Gastrocnemius medialis (tissue), 4 donors: ENCODE results near the gene KCNC3. TPM values are rescaled to one million over a fixed set of nuclear protein-coding genes. Genes with fewer than 3 reads are reported as not detected.
A peak's percentile ranks its signal among the peaks of the same experiment; 100 is the strongest.
"Not testable (repeated sequence)": the region's sequence is repeated elsewhere in the genome, so short reads cannot be mapped to it uniquely, and the experiment has no call there.

Experiments
- ATAC-seq, 2 donors: fragments of 150-250 bp; one replicate each; pipeline ENCODE4 v1.9.1; 2016
- DNase-seq, 2 donors: peaks; one replicate each; pipeline ENCODE4 v3.0.0-alpha.2; 2019
- H3K27ac ChIP-seq, 4 donors: fragments of 200-600 bp; sonication (generic); 1 replicate in 1 of 4; 2 replicates in 3 of 4; pipeline ENCODE4 v1.5.1; 2016 to 2018; ENCODE audit warnings: mild to moderate bottlenecking in 2 of 4, moderate library complexity in 1 of 4
- H3K27me3 ChIP-seq, 3 donors: fragments of 200-600 bp; sonication (generic) in 2 of 3; 1 replicate in 1 of 3; 2 replicates in 2 of 3; pipeline versions ENCODE4 v1.5.1 to v1.6.0; 2016 to 2019; ENCODE audit warnings: mild to moderate bottlenecking in 1 of 3, moderate library complexity in 1 of 3
- H3K36me3 ChIP-seq, 2 donors: fragments of 200-600 bp; sonication (generic) in 1 of 2; one replicate each; pipeline ENCODE4 v1.5.1; 2017 to 2018
- H3K4me1 ChIP-seq, 2 donors: fragments of 200-600 bp; sonication (generic) in 1 of 2; one replicate each; pipeline ENCODE4 v1.5.1; 2016 to 2017; ENCODE audit warnings: mild to moderate bottlenecking in 2 of 2
- H3K4me3 ChIP-seq, 4 donors: fragments of 200-600 bp; sonication (generic) in 3 of 4; 1 replicate in 1 of 4; 2 replicates in 3 of 4; pipeline ENCODE4 v1.5.1; 2016 to 2019; ENCODE audit warnings: mild to moderate bottlenecking in 2 of 4
- H3K9me3 ChIP-seq, 3 donors: fragments of 200-600 bp; sonication (generic) in 2 of 3; 1 replicate in 1 of 3; 2 replicates in 2 of 3; pipeline ENCODE4 v1.5.1; 2016 to 2019
- CTCF ChIP-seq, 5 experiments: fragments of 450-650 bp in 3 of 5; fragments of 200-600 bp in 2 of 5; sonication (generic) in 2 of 5; IDR thresholded peaks in 4 of 5; conservative IDR thresholded peaks in 1 of 5; 1 replicate in 4 of 5; 2 replicates in 1 of 5; pipeline ENCODE4 v1.5.1; 2016 to 2019; ENCODE audit warnings: antibody characterized with exemption in 5 of 5, mild to moderate bottlenecking in 3 of 5, moderate library complexity in 3 of 5
- POLR2A ChIP-seq, 2 donors: fragments of 450-650 bp; IDR thresholded peaks; one replicate each; pipeline ENCODE4 v1.6.1; 2017; ENCODE audit warnings: antibody characterized with exemption in 2 of 2, mild to moderate bottlenecking in 2 of 2, moderate library complexity in 2 of 2
- in situ Hi-C, 4 donors: fragments of 200-750 bp; cut with MboI; loops; one replicate each; pipeline versions ENCODE4 v1.15.0 to v1.8.0; 2017; ENCODE audit warnings: low sequenced_read_pairs in 4 of 4
- intact Hi-C: fragments of 100-400 bp; cut with DNase I; formaldehyde crosslinking; loops from one replicate; pipeline ENCODE4 v1.15.1; 2023; ENCODE audit warnings: low total_unique reads
- total RNA-seq, 4 donors: library from RNA; depleted of rRNA; stranded (reverse); fragments of >200 nt; gene quantifications; one replicate each; pipeline versions ENCODE4 v1.1.0 to v1.2.3, GENCODE V29; 2016

KCNC3 gene
- total RNA-seq, 4 donors from 2014 or later: 0.25 to 1.4 (median 0.53) TPM

GRCh38 chr19:50330365-50331078 is 1.3 kb upstream of the KCNC3 start:
- Histone ChIP-seq H3K27me3 (peaks cover 18 to 29% (median 23%) of the 10 kb centered on the region in 3 donors), H3K4me1 (peaks cover 38 to 45% of the 10 kb centered on the region in 2 donors), H3K27ac (peak overlapping the region; percentile 79 to 94 (median 90)), H3K36me3 (no peaks in the 10 kb centered on the region), H3K4me3 (peak overlapping the region; percentile 50 to 61 (median 54)), H3K9me3 (no peaks in the 10 kb centered on the region)
- peak; percentile 16 to 24 for ATAC-seq
- DNase-seq: peak; percentile 67 to 78
- TF ChIP-seq POLR2A (IDR thresholded peaks at IDR 0.05) (no peak), CTCF (IDR thresholded peaks at IDR 0.05 in 4 of 5, conservative IDR thresholded peaks at IDR 0.05 in 1 of 5) (no peak)
- intact Hi-C loops: loop anchor here (5.0 kb wide), 1 partner anchor 52 kb away; the partner anchor contains the start of gene POLD1
- in situ Hi-C loops: no loop called here

GRCh38 chr19:50329926-50330294 is 733 bp upstream of the KCNC3 start:
- H3K4me1 ChIP-seq: peaks cover 38 to 45% of the 10 kb centered on the region in 2 donors

GRCh38 chr19:50328873-50329145 is 368 bp downstream of the KCNC3 start:
- intact Hi-C loops (loop anchor here (1.0 kb wide), 1 partner anchor 304 kb away; the partner anchor contains the start of gene VRK3), in situ Hi-C loops (no loop called here)
- Histone ChIP-seq H3K27ac (no peak overlapping the region), H3K4me1 (peaks cover 34 to 45% of the 10 kb centered on the region in 2 donors), H3K9me3 (no peaks in the 10 kb centered on the region), H3K36me3 (no peaks in the 10 kb centered on the region), H3K4me3 (peak overlapping the region in 1 of 4 donors; percentile 48), H3K27me3 (peaks cover 18 to 29% (median 23%) of the 10 kb centered on the region in 3 donors)
- no peak for DNase-seq
- TF ChIP-seq CTCF (IDR thresholded peaks at IDR 0.05 in 4 of 5, conservative IDR thresholded peaks at IDR 0.05 in 1 of 5) (peak in 2 of 5 experiments; percentile 18 to 33), POLR2A (IDR thresholded peaks at IDR 0.05) (no peak)
- ATAC-seq: no peak

More at GRCh38 chr19:50329926-50330294, 733 bp upstream of the KCNC3 start:
- ATAC-seq, DNase-seq, H3K9me3 ChIP-seq, H3K36me3 ChIP-seq, in situ Hi-C loops: not testable (repeated sequence)
- Histone ChIP-seq H3K27me3 (peaks cover 18 to 29% (median 23%) of the 10 kb centered on the region in 3 donors), H3K27ac (peak overlapping the region; percentile 79 to 94 (median 90)), H3K4me3 (peak overlapping the region; percentile 50 to 61 (median 54))
- intact Hi-C loops: loop anchor here (1.0 to 5.0 kb wide), 2 partner anchors 52 to 305 kb away; partner anchors contain the start of genes POLD1 and VRK3

- H3K4me3 ChIP-seq: peak overlapping the region; percentile 44 to 54 (median 50)
- intact Hi-C loops (no loop called here), in situ Hi-C loops (no loop called here)
- no peaks in the 10 kb centered on the region for H3K36me3 ChIP-seq
- no peak for ATAC-seq
- H3K4me1 ChIP-seq: peaks cover 34 to 45% of the 10 kb centered on the region in 2 donors
- no peak for TF ChIP-seq POLR2A (IDR thresholded peaks at IDR 0.05)
- peak in 2 of 5 experiments; percentile 15 to 31 for TF ChIP-seq CTCF (IDR thresholded peaks at IDR 0.05 in 4 of 5, conservative IDR thresholded peaks at IDR 0.05 in 1 of 5)
- no peak overlapping the region for H3K27ac ChIP-seq
- peaks cover 18 to 29% (median 23%) of the 10 kb centered on the region in 3 donors for H3K27me3 ChIP-seq
- no peak for DNase-seq
- no peaks in the 10 kb centered on the region for H3K9me3 ChIP-seq
Observed at GRCh38 chr19:50328224-50328872, 829 bp downstream of the KCNC3 start.
